ENCODE results near the gene CDH15.
"Not testable (repeated sequence)": the region's sequence is repeated elsewhere in the genome, so short reads cannot be mapped to it uniquely, and the experiment has no call there.

The CDH15 gene

GRCh38 chr16:89187032-89187769, 15.7 kb downstream of the CDH15 start:
- ChIA-PET POLR2A (ENCODE audit: low non-redundant PET) (no interaction called here), CTCF (interaction anchor here (0.5 to 1.1 kb wide), 2 partner anchors 20 to 732 kb away, joined by 4 to 5 read pairs; no protein-coding TSS in a partner anchor)
- no peak for DNase-seq (ENCODE audit: low spot score)
- no peak overlapping the region for H3K27ac ChIP-seq
- TF ChIP-seq CTCF (conservative IDR thresholded peaks at IDR 0.05; ENCODE audit: low read depth): no peak

- ChIA-PET POLR2A (ENCODE audit: low non-redundant PET) (no interaction called here), CTCF (interaction anchor here (0.5 to 1.1 kb wide), 2 partner anchors 20 to 733 kb away, joined by 4 to 5 read pairs; no protein-coding TSS in a partner anchor)
- H3K27ac ChIP-seq: no peak overlapping the region
- no peak for DNase-seq (ENCODE audit: low spot score)
- no peak for TF ChIP-seq CTCF (conservative IDR thresholded peaks at IDR 0.05; ENCODE audit: low read depth)
Measured at GRCh38 chr16:89187770-89188392, 16.3 kb downstream of the CDH15 start.

GRCh38 chr16:89188471-89189357, 17.2 kb downstream of the CDH15 start:
- DNase-seq (ENCODE audit: low spot score); H3K27ac ChIP-seq; CTCF ChIA-PET; POLR2A ChIA-PET (ENCODE audit: low non-redundant PET): not testable (repeated sequence)

GRCh38 chr16:89189358-89190025, 17.9 kb downstream of the CDH15 start:
- TF ChIP-seq CTCF (conservative IDR thresholded peaks at IDR 0.05; ENCODE audit: low read depth): no peak
- no peak for DNase-seq (ENCODE audit: low spot score)
- POLR2A ChIA-PET (ENCODE audit: low non-redundant PET): no interaction called here
- CTCF ChIA-PET: no interaction called here
- H3K27ac ChIP-seq: peak overlapping the region; percentile 15

- H3K27ac ChIP-seq: peak overlapping the region; percentile 15
- DNase-seq (ENCODE audit: low spot score): no peak
- CTCF ChIA-PET: interaction anchor here (0.6 kb wide), 1 partner anchor 14 kb away, joined by 4 read pairs; no protein-coding TSS in a partner anchor
- POLR2A ChIA-PET (ENCODE audit: low non-redundant PET): no interaction called here
- no peak for TF ChIP-seq CTCF (conservative IDR thresholded peaks at IDR 0.05; ENCODE audit: low read depth)
Measured at GRCh38 chr16:89190150-89190958, 18.8 kb downstream of the CDH15 start.
